HG03025 (cell line): ENCODE results near the gene PARP12.

Experiments used
- ATAC-seq: cut with Tn5 transposase; IDR thresholded peaks from one replicate; pipeline ENCODE4 v1.9.1; 2021; ENCODE audit warnings: mild to moderate bottlenecking, moderate library complexity; ENCODE audit not compliant: unreplicated experiment, low FRiP score

Gene PARP12

GRCh38 chr7:140039896-140040295 lies 22.9 kb downstream of the PARP12 start:
- no peak for ATAC-seq

- no peak for ATAC-seq
These were observed 23.7 kb downstream of the PARP12 start for GRCh38 chr7:140039066-140039465.

GRCh38 chr7:140036224-140036962 lies 26.4 kb downstream of the PARP12 start:
- ATAC-seq = no peak

- ATAC-seq = no peak
These were observed 27.1 kb downstream of the PARP12 start for GRCh38 chr7:140035400-140036223.

- no peak for ATAC-seq
These were observed 28.3 kb downstream of the PARP12 start for GRCh38 chr7:140034421-140034820.

- no peak for ATAC-seq
These were observed 28.9 kb downstream of the PARP12 start for GRCh38 chr7:140033779-140034363.

GRCh38 chr7:140033036-140033435 lies 29.7 kb downstream of the PARP12 start:
- no peak for ATAC-seq

- ATAC-seq = no peak
These were observed 31.4 kb downstream of the PARP12 start for GRCh38 chr7:140031364-140031763.

- no peak for ATAC-seq
These were observed 33.7 kb downstream of the PARP12 start for GRCh38 chr7:140029072-140029471.

- no peak for ATAC-seq
These were observed 34.4 kb downstream of the PARP12 start for GRCh38 chr7:140028311-140028710.

GRCh38 chr7:140027858-140028257 lies 34.9 kb downstream of the PARP12 start:
- ATAC-seq = no peak

GRCh38 chr7:140026935-140027334 lies 35.8 kb downstream of the PARP12 start:
- ATAC-seq = no peak

GRCh38 chr7:140025814-140026433 lies 36.8 kb downstream of the PARP12 start:
- ATAC-seq = no peak

- ATAC-seq = no peak
These were observed 37.5 kb downstream of the PARP12 start for GRCh38 chr7:140025241-140025640.

- no peak for ATAC-seq
These were observed 38.2 kb downstream of the PARP12 start for GRCh38 chr7:140024585-140024984.

GRCh38 chr7:140023728-140024127 lies 39.0 kb downstream of the PARP12 start:
- no peak for ATAC-seq

- no peak for ATAC-seq
These were observed 40.1 kb downstream of the PARP12 start for GRCh38 chr7:140022582-140023211.

GRCh38 chr7:140021603-140022002 lies 41.1 kb downstream of the PARP12 start:
- no peak for ATAC-seq

GRCh38 chr7:140019606-140020005 lies 43.1 kb downstream of the PARP12 start:
- no peak for ATAC-seq

- ATAC-seq = no peak
These were observed 43.6 kb downstream of the PARP12 start for GRCh38 chr7:140019172-140019571.
